Brain microvascular endothelial cell (primary cell): ENCODE results near the gene FBXL17.

ENCODE experiments used
- DNase-seq: peaks from one replicate; pipeline ENCODE4 v3.0.0-alpha.2; 2020
- H3K27ac ChIP-seq: fragments of 250-450 bp; sonication (Bioruptor Pico); 2 replicates; pipeline ENCODE4 v1.5.1; 2020; ENCODE audit warnings: mild to moderate bottlenecking, moderate library complexity
- H3K27me3 ChIP-seq: fragments of 250-450 bp; sonication (Bioruptor Pico); replicated peaks from 2 replicates; pipeline ENCODE4 v1.5.1; 2020; ENCODE audit warnings: mild to moderate bottlenecking
- H3K36me3 ChIP-seq: fragments of 250-450 bp; sonication (Bioruptor Pico); replicated peaks from 2 replicates; pipeline ENCODE4 v1.5.1; 2020; ENCODE audit warnings: mild to moderate bottlenecking
- H3K4me3 ChIP-seq: 2 replicates; pipeline ENCODE4 v1.5.1; 2011; ENCODE audit warnings: low read depth, mild to moderate bottlenecking, control low read depth, low read length, moderate library complexity
- CTCF ChIP-seq: IDR thresholded peaks from 2 replicates; pipeline ENCODE4 v1.5.1; 2011; ENCODE audit warnings: low read depth, mild to moderate bottlenecking, moderate library complexity, low read length, control low read depth, inconsistent platforms; ENCODE audit errors: missing control alignments
- in situ Hi-C: cut with HindIII; loops from 2 replicates; pipeline ENCODE4 v1.10.0; 2017; ENCODE audit warnings: low sequenced_read_pairs, low pct_ligation_motif_present

FBXL17 gene

GRCh38 chr5:107929080-107929479 lies 452.8 kb downstream of the FBXL17 start:
- in situ Hi-C loops, result no loop called here
- Histone ChIP-seq H3K36me3 (no peaks in the 10 kb centered on the region), H3K4me3 (no peak overlapping the region), H3K27ac (no peak overlapping the region), H3K27me3 (no peaks in the 10 kb centered on the region)
- no peak for DNase-seq
- TF ChIP-seq CTCF, result no peak

- Histone ChIP-seq H3K27me3 (no peaks in the 10 kb centered on the region), H3K4me3 (no peak overlapping the region), H3K36me3 (no peaks in the 10 kb centered on the region), H3K27ac (no peak overlapping the region)
- no peak for DNase-seq
- TF ChIP-seq CTCF, result no peak
- in situ Hi-C loops, result no loop called here
Measured at GRCh38 chr5:107926121-107926520, 455.8 kb downstream of the FBXL17 start.

GRCh38 chr5:107925200-107925599 lies 456.7 kb downstream of the FBXL17 start:
- TF ChIP-seq CTCF, result no peak
- no peak for DNase-seq
- in situ Hi-C loops, result no loop called here
- Histone ChIP-seq H3K27ac (no peak overlapping the region), H3K4me3 (no peak overlapping the region), H3K36me3 (no peaks in the 10 kb centered on the region), H3K27me3 (no peaks in the 10 kb centered on the region)

GRCh38 chr5:107919969-107920368 lies 461.9 kb downstream of the FBXL17 start:
- Histone ChIP-seq H3K36me3 (no peaks in the 10 kb centered on the region), H3K27me3 (no peaks in the 10 kb centered on the region), H3K4me3 (no peak overlapping the region), H3K27ac (no peak overlapping the region)
- TF ChIP-seq CTCF, result no peak
- in situ Hi-C loops, result no loop called here
- DNase-seq, result no peak

- H3K36me3 ChIP-seq, result no peaks in the 10 kb centered on the region
- TF ChIP-seq CTCF, result no peak
- no peaks in the 10 kb centered on the region for H3K27me3 ChIP-seq
- DNase-seq, result no peak
- no peak overlapping the region for H3K27ac ChIP-seq
- no peak overlapping the region for H3K4me3 ChIP-seq
- in situ Hi-C loops, result no loop called here
Measured at GRCh38 chr5:107919361-107919760, 462.5 kb downstream of the FBXL17 start.

GRCh38 chr5:107917983-107918382 lies 463.9 kb downstream of the FBXL17 start:
- Histone ChIP-seq H3K4me3 (no peak overlapping the region), H3K36me3 (no peaks in the 10 kb centered on the region), H3K27me3 (no peaks in the 10 kb centered on the region), H3K27ac (no peak overlapping the region)
- DNase-seq, result no peak
- TF ChIP-seq CTCF, result no peak
- in situ Hi-C loops, result no loop called here
